Measurements from ENCODE around the gene FTO.

The FTO gene

DNA sequence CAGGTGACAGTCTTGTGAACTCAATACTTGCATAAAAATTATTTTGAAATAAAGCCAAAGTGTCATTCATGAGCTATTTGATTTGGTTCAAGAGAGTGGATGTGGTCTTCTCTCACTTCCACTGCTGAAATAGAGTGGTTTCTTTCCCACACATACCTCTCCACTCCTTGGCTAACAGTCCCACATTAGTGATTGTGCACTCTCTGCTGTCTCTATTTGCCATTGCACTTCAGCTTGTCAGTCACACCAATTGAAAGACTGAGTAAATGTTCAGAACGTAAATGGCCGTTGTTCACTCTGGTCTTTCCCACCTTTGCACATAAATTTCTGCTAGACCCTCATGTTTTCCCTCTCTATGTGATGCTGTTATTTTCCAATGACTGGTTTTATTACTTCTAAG, 197.5 kb downstream of the FTO start:
- no peak for DNase-seq (ENCODE audit: low spot score)

DNA sequence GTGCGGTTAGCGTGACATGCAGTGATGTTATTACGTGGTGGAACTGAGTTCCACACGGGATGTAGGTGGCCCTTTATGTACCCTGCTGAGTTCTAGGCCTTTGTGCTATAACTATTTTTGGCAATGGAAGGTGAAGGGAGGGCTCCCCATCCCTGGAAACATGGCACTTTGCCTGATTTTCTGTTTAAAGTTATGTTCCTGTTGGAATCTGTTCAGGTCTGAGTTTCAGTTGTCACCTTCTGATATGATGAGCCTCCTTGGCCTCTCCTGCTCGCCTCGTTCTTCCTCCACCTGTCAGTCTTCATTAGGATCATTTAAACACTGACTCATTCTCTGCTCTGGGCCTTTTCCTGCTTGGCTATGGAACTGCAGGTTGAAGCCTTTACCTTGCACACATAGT, 200.6 kb downstream of the FTO start:
- DNase-seq (ENCODE audit: low spot score) = no peak

DNA sequence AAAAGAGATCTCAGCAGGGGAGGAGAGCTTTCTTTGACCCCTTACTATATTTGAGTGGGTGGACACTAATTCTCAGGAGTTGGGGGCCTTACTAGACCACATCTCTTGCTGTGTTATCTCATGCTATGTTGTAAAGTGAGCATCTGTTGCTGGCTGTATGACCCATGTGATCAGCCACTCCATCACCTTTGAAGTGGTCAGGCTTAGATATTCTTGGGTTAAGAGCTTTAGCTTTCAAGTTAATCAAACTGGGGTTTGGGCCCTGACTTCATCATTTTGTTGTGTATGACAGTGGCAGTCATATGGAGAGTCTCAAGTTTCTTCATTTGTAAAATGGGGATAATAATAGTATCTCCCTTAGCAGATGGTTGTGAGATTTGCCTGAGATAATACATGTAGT, 201.1 kb downstream of the FTO start:
- no peak for DNase-seq (ENCODE audit: low spot score)

DNA sequence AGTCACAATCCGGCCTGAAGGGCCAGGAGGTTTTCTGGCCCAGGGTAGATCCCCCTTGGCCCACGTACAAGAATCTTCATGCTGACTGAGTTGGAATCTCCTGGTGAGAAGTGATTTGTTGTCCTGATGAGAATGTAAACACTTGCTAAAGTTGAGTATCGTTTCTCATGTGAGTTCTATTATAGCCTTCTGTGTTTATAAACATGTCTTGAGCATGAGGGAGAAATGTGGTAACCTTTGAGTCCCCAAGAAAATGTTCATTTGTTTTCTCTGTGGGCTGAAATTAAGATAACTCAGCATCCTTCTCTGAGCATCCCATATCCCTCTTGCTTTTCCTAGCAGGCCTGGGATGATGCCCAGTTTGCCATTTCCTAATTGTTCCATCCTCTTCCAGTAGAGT, 204.8 kb downstream of the FTO start:
- no peak for DNase-seq (ENCODE audit: low spot score)

DNA sequence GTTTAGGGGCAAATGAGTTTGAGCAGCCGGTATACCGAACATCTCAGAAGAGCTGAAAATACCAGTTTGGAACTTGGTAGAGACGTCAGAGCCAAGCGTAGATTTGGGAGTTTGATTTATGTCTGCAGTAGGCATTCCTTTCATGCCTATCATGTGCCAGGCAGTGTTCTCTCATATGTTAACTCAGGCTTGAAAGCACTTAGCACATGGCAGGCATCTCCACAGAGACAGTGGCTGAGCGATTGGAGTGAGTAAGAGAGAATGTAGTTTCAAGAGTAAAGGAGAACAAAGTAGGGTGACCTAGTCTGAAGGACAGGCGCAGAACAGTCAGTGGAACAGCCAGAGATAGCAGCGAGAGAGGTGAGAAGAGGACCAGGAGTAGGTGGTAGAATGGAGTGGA, 207.0 kb downstream of the FTO start:
- no peak for DNase-seq (ENCODE audit: low spot score)

DNA sequence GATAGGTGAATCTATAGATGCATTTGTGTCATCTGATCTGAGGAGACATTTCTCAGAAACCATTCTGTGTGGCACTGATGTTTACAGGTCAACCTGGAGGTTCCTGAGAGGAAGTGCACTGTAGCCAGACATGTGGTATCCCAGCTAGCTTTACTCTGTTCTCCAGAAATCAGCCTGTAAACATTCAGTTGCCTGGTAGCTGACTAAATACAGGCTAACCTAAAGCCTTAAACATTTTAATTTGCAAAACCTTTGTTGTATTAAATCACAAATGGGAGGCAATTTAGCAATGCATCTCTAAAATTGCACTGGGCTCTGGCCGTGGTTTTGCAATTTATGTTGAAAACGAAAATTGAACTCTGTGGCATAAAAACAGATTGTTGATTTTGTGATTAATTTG, 207.6 kb downstream of the FTO start:
- DNase-seq (ENCODE audit: low spot score) = no peak

DNA sequence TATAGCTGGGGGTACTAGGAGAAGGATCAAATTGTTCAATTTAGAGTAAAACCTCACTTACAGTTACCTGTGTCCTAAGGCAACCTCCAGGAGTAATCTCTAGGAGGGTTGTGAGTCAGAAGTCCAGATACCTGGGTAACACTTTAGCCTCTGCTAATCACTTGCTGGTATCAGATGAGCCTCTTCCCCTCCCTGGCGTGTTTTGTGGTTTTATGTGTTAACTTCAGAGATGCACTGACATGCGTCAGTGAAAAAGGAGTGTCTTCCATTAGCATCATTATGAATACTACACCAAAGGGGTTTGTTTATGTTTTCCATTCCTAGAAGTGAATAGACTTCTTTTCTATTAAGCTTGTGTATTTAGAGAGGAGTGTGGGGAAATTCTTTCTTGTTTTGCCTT, 208.2 kb downstream of the FTO start:
- no peak for DNase-seq (ENCODE audit: low spot score)

DNA sequence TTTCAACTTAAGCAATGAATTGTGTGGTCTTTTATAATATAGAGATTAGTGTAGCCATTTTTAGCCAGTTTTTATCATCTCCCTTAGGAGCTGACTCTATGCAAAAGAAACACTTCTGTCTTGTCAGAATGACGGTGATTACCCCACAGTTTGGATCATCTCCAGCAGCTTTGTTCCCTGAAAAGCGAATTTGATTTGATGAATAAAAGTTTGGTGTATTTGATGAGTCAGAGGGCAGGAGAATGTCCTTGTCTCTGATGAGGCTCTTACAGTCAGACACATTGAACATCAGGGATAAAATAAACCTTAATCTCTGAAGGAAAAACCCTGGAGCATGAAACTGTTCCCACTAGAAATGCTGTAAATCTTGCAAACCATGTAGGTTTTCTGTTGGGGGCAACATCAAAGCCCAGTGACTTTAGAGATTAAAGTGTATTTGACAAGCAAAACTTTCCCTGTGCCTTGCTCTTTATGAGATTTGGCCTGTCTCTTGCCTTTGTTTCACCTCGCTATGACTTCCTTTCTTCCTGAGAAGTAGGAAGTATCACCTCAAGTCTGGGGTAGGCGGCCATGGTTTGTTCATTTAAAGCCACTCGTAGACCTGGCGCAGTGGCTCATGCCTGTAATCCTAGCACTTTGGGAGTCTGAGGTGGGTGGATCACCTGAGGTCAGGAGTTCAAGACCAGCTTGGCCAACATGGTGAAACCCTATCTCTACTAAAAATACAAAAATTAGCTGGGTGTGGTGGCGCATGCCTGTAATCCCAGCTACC, 209.3 kb downstream of the FTO start:
- no peak for DNase-seq (ENCODE audit: low spot score)

DNA sequence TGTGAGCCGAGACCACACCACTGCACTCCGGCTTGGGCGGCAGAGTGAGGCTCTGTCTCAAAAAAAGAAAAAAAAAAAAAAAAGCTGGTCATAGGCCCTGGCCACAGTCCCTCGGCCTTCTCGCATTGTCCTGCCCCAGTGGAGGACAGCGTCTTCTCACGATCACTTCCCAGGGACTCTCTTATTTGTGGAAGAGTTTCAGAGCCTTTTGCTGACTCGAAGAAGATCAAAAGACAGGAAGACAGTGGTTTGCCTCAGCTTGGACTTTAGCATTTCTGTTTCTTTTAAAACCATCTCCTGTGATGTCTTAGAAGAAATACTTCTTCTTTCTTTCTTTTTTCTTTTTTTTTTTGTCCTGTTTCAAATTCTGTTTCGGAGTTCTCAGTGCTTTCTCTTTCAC, 210.0 kb downstream of the FTO start:
- no peak for DNase-seq (ENCODE audit: low spot score)

DNA sequence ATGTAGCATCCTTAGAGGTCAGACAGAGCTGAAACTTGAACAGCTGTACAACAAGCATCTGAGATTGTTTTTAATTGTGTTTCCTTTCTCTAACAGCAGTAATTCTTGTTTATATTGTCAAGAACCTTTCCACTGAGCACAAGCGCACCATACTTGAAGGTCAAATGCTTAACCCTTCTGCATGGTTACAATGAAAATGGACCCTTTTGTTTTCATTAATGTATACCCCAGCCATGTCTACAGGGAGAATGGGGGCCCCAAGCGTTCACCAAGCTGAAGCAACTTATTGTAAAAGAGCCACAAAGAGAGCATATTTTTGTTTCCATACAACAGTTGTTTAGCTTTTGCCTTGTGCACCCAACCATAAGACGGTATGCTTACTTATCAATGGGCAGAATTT, 210.8 kb downstream of the FTO start:
- no peak for DNase-seq (ENCODE audit: low spot score)

DNA sequence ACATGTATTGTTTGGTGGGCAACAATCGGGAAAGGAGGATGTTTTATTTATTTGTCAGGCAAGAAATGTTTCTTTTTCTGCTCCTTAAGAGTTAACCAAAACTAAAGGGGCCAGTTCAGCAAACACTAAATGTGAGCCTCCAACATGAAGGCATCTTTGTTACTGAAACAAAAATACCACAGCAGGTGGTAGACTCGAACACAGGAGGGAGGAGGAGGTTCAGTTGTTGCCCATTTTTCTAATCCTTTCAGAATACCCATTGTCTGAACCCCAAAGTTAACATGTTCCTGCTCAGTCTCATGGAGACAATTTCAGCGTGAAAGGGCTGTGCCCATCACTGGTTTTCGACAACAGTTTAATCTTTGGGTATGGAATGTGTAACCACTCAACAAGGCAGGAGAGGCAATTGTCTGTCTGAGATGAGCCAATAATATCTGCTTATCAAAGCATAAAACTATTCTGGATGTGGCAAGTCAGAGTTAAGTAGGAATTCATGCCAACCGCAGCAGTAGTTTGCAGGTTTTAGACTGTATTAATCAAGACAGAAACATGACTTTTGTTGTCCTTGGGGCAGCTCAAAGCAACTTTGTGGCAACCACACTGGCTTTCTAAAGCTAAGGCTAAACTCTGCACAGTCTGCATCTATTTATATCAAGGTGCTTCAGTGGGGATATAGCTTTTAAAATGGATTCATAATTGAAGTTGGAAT, 211.7 kb downstream of the FTO start:
- DNase-seq (ENCODE audit: low spot score) = no peak

DNA sequence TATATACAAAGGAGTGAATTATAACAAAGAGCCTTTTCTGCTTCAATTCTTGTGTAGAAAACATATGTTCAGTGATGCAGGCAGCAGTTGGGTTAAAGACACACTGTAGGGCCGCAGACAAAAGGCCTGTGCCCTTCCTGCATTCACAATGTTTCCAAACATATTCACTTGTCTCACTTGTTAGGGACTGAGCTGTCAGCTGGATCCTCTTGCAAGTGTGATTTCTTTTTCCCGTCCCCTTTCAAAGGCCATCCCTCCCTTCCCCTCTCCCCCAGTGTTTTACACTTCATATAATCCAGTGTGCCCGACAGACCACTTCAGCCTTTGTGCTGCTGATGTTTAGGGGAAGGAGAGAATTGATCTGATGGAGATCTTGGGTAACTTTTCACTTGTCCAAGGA, 217.0 kb downstream of the FTO start:
- DNase-seq (ENCODE audit: low spot score) = no peak

DNA sequence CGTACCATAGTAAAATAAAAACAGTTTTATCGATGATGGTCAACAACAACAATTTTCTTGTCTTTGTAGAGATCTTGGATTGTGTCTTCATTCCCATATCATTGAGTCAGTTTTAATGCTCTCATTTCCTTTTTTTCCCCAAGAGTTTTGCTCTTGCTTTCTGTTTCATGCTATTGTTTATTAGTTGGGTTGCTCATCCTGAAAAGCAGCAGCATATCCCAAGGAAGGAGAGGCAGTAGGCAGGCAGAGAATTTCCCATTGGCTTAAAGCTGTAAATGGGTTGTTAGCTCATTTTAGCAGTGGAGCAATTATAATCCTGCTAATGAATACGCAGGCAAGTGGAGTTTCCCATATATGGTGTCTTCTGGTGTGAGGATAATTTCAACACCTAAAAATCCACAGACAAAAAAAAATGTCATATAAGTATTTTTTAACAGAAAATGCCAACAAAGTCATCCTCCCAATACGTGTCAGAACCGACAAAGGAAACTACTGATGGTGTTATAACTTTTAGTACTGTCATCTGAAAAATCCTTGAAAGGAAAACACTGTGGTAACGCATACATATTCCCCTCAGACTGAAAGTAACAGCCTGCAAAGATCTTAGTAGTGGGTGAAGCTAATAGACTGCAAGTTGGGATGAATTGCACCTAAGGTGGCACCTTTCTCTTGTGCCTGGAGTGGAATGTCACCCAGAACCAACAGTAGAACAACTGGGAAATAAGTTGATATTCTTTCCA, 218.3 kb downstream of the FTO start:
- DNase-seq (ENCODE audit: low spot score) = no peak

DNA sequence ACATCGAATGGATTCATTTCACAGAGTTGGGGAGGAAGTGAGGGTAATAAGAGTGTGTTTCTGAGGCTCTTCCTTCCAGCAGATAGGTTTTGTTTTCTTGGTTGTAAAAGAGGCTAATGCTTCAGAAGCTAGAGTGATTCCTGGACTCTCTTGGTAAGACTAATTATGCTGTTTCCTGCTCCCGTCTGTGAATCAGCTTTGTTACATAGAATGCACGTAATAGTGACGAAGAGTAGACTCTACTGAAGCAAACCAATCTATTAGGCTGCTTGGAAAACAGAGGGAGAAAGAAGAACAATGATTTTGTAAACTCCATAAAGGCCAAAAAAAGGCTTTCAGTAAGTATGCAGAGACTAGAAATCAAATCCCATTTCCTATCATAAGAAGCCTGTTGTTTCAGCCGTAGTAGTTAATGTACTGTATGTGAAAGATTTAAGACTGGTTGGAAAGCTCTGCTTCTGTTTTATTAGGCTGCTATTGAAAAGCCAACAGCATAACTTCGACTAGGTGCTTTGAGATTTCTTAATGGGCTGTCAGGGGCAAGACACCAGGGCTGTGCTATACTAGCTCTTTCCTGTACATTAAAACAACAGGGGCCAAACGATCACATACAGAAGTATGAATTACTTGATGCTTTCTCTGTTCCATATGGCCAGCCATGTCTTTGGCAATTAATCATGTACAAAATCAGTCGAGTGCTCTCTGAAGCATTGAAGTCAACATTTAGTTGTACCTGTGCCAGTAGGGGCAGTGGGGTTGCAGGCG, 219.0 kb downstream of the FTO start:
- no peak for DNase-seq (ENCODE audit: low spot score)

DNA sequence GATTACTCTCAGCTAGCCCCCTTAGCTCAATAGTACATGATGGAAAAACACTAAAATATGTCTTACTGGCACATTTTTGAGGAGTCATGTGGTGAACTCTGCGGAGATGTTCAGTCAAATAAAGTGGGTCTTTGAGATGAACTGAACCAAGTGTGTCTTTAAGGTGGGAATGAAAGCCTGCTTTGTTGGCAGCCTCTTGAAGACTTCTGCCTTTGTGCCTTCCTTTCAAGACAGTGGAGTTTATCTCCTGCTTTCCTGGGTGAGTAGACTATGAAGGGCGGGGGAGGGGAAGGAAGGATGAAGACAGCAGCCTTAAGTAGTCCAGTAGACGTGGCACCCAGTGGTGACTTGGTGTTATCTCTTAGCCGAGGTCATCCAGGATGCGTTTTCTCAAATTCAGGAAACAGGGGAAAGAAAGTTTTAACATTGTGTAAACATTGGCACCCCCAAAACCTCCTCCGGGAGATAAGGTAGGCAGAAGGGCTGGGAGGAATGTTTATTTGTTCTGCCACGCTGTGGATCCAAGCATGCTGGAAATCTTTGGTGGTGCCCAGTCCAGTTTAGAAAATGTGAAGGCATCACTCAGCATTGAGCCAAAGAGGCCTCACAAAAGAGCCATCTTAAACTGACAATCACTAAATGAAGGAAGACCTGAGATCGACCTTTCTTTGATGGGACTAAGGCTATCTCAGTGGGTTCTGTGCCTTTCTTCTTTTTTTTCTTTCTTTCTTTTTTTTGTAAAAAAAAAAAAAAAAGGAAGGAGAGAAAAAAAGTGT, 220.6 kb downstream of the FTO start:
- DNase-seq (ENCODE audit: low spot score) = no peak

DNA sequence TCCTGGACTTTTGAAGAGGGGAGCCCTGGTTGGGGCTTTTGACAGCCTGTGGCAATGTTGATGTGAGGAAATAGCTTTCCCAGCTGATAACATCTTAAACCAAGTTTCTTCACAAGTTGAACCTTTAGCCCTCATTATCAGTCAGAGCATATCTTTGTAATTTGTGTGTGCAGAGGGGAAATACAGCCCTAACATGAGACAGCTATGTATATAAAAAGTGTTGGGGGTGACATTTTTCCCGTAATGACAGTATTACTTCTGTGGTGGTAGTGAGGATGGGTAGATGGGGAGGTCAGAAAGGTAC, 221.1 kb downstream of the FTO start:
- no peak for DNase-seq (ENCODE audit: low spot score)

DNA sequence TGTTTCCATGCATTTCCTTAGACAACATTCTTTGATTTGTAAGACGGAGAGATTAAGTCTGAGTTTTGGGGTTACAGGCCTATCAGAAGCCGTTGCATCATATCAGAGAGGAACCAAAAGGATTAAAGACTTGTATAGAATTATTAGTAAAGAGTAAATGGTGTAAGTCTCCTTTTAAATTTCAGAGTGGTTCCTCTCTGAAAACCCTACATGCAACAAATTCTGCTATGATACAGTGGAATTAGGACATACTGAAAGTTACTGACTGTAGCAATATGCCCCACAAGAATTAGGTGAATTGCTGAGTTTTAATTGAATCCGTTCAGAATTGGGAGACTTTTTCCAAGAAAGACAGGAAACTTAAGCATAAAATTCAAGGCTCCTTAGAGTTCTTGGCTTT, 221.6 kb downstream of the FTO start:
- no peak for DNase-seq (ENCODE audit: low spot score)

DNA sequence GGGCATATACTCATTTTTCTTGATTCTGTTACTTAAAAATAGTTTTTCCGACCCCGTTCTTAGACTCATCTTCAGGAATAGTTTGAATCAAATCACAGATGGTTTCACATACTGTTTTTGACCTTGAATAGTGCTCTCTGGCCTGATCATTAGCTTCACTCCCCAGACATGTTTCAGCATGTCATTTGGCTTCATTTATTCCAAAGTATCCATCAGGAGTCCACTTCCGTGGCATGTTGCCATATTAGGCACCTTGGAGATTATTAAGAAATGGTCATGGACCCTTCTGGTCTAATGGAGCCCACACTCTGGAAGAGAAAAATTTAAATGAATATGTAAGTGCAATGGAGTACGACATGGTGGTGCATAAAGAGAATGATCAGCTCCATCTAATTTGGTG, 222.3 kb downstream of the FTO start:
- no peak for DNase-seq (ENCODE audit: low spot score)

DNA sequence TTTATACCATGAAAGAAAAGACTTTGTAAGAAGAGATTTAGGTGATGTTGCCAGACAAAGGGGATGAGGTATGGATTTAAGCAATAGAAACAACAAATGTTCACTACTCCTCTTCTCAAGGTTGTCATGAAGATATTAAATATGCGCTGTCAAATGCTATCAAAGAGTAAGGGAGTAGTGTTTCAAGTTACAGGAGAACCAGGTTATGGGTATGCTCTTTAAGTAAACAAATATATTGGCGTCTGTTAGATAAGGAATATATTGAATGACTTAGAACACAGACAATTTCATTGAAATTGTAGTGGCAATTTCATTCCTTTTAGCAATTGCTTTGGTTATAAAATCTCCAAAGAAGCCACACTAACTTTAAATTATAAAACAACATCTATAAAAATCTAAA, 229.0 kb downstream of the FTO start:
- DNase-seq (ENCODE audit: low spot score) = no peak

DNA sequence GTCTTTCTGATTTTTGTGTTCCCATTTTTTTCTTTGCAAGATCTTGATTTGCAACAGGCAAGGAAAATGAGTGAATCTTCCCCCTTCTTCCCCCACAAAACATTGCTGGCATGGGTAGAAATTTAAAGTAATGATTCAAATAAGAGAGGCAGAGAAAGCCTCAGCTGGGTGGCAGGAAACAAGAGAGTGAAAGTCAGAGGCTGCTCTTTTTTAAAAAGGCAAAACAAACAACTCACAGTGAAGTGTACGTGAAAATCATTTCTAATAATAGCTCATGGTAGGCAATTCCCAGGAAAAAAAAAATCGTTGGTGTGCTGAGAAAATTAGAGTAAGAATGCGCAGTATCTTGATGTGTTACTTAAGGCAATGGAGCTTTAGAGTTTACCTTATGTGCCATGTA, 229.5 kb downstream of the FTO start:
- no peak for DNase-seq (ENCODE audit: low spot score)

DNA sequence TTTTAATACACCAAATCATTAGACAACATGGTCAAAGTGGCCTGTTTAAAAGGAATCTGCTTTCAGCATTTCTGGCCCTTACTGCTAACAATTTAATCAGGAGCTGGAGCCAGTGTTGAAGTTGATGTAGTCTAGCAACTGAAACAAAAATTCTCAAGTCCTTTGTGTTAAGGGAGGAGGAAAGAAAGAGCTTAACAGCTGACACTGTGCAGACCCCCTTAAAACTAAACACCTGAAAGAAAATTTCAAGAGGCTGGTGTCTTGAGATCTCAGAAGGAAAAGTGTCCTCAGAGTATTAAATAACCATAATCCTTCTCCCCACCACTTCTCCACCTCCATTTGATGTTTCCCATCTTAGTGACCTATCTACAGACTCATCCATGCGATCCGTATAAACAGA, 232.1 kb downstream of the FTO start:
- DNase-seq (ENCODE audit: low spot score) = no peak

DNA sequence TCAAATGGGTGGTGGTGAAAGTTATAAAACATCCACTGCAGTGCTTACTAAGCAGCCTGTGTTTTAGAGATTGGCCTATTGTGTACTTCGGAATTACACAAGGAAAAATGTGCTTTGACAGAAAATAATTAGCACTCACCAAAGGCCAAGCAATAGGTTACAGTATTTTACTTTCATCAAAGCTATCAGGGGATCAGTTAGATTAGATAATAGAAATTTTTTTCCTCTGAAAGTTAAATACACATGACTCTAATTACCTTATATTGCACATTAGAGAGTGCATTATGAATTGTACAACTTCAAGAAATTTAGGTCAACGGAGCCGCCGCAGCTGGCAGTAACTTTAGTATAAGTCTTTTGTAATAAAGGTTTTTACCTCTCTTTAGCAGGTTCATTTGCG, 232.6 kb downstream of the FTO start:
- no peak for DNase-seq (ENCODE audit: low spot score)
